ENCODE data around the gene FLOT2. TPM values are rescaled to one million over a fixed set of nuclear protein-coding genes. Genes with fewer than 3 reads are reported as not detected.

FLOT2 gene
- polyA plus RNA-seq, 1 of the 3 experiments (the other 2 are of a cell fraction) = 105 TPM

GRCh38 chr17:28926366-28926765, 28.8 kb upstream of the FLOT2 start:
- WGBS (ENCODE audit: low lambda C conversion rate) = 92% methylated on average over 2 of the region's 2 CpGs
- POLR2A ChIA-PET = no interaction called here
- Histone ChIP-seq H3K4me2 (no peak overlapping the region; the same call in 1 of the 2 replicates), H3K4me1 (ENCODE audit: control insufficient read depth in 1 of 2, insufficient read depth in 2 of 2, low read depth in 1 of 2, low read length in 1 of 2) (peaks cover 10 to 16% of the 10 kb centered on the region in 2 experiments; a peak in 2 of 4 replicates), H3K27ac (ENCODE audit: low read depth in 2 of 2, low read length in 1 of 2) (peak overlapping the region in 1 of 2 experiments; percentile 60; a peak in 2 of 4 replicates), H2AFZ (ENCODE audit: low read depth) (no peak overlapping the region), H4K20me1 (ENCODE audit: insufficient read depth) (peaks cover 50% of the 10 kb centered on the region), H3K4me3 (ENCODE audit: low read depth in 2 of 2, low read length in 1 of 2) (no peak overlapping the region; a peak in 1 of 4 replicates), H3K27me3 (ENCODE audit: insufficient read depth) (no peaks in the 10 kb centered on the region), H3F3A (replicated peaks; ENCODE audit: insufficient read depth) (peaks cover 16% of the 10 kb centered on the region), H3K9ac (no peak overlapping the region), H3K79me2 (ENCODE audit: insufficient read depth) (peaks cover 100% of the 10 kb centered on the region), H3K36me3 (replicated peaks in 1 of 2; ENCODE audit: control insufficient read depth in 1 of 2, insufficient read depth in 2 of 2, low read length in 1 of 2) (peaks cover 31 to 40% of the 10 kb centered on the region in 2 experiments), H3K9me2 (no peaks in the 10 kb centered on the region), H3K9me3 (no peaks in the 10 kb centered on the region)
- DNase-seq = no peak
- TF ChIP-seq, protein P1, sequence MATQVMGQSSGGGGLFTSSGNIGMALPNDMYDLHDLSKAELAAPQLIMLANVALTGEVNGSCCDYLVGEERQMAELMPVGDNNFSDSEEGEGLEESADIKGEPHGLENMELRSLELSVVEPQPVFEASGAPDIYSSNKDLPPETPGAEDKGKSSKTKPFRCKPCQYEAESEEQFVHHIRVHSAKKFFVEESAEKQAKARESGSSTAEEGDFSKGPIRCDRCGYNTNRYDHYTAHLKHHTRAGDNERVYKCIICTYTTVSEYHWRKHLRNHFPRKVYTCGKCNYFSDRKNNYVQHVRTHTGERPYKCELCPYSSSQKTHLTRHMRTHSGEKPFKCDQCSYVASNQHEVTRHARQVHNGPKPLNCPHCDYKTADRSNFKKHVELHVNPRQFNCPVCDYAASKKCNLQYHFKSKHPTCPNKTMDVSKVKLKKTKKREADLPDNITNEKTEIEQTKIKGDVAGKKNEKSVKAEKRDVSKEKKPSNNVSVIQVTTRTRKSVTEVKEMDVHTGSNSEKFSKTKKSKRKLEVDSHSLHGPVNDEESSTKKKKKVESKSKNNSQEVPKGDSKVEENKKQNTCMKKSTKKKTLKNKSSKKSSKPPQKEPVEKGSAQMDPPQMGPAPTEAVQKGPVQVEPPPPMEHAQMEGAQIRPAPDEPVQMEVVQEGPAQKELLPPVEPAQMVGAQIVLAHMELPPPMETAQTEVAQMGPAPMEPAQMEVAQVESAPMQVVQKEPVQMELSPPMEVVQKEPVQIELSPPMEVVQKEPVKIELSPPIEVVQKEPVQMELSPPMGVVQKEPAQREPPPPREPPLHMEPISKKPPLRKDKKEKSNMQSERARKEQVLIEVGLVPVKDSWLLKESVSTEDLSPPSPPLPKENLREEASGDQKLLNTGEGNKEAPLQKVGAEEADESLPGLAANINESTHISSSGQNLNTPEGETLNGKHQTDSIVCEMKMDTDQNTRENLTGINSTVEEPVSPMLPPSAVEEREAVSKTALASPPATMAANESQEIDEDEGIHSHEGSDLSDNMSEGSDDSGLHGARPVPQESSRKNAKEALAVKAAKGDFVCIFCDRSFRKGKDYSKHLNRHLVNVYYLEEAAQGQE (IDR thresholded peaks at IDR 0.05; ENCODE audit: low read depth, low read length) = no peak
- TF ChIP-seq TCF12 (IDR thresholded peaks at IDR 0.05) (no peak), MEF2A (IDR thresholded peaks at IDR 0.05; ENCODE audit: borderline replicate concordance, low read depth) (no peak), IRF3 (IDR thresholded peaks at IDR 0.05; ENCODE audit: low read depth, low read length) (no peak), FOXM1 (IDR thresholded peaks at IDR 0.05; ENCODE audit: low read depth) (no peak), GATA2 (CRISPR knock-in tag; IDR thresholded peaks at IDR 0.05) (no peak)
- TF ChIP-seq, protein P2, sequence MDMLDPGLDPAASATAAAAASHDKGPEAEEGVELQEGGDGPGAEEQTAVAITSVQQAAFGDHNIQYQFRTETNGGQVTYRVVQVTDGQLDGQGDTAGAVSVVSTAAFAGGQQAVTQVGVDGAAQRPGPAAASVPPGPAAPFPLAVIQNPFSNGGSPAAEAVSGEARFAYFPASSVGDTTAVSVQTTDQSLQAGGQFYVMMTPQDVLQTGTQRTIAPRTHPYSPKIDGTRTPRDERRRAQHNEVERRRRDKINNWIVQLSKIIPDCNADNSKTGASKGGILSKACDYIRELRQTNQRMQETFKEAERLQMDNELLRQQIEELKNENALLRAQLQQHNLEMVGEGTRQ (IDR thresholded peaks at IDR 0.05; ENCODE audit: borderline replicate concordance, low read depth, low read length) = no peak
- TF ChIP-seq, protein P3, sequence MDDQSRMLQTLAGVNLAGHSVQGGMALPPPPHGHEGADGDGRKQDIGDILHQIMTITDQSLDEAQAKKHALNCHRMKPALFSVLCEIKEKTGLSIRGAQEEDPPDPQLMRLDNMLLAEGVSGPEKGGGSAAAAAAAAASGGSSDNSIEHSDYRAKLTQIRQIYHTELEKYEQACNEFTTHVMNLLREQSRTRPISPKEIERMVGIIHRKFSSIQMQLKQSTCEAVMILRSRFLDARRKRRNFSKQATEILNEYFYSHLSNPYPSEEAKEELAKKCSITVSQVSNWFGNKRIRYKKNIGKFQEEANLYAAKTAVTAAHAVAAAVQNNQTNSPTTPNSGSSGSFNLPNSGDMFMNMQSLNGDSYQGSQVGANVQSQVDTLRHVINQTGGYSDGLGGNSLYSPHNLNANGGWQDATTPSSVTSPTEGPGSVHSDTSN (IDR thresholded peaks at IDR 0.05) = no peak
- TF ChIP-seq, protein P4, sequence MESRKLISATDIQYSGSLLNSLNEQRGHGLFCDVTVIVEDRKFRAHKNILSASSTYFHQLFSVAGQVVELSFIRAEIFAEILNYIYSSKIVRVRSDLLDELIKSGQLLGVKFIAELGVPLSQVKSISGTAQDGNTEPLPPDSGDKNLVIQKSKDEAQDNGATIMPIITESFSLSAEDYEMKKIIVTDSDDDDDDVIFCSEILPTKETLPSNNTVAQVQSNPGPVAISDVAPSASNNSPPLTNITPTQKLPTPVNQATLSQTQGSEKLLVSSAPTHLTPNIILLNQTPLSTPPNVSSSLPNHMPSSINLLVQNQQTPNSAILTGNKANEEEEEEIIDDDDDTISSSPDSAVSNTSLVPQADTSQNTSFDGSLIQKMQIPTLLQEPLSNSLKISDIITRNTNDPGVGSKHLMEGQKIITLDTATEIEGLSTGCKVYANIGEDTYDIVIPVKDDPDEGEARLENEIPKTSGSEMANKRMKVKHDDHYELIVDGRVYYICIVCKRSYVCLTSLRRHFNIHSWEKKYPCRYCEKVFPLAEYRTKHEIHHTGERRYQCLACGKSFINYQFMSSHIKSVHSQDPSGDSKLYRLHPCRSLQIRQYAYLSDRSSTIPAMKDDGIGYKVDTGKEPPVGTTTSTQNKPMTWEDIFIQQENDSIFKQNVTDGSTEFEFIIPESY (IDR thresholded peaks at IDR 0.05; ENCODE audit: borderline replicate concordance, low read depth) = no peak
- CTCF ChIA-PET = interaction anchor here (1.4 to 6.3 kb wide), 5 partner anchors 9 to 200 kb away, joined by 4 to 44 read pairs (median 10); partner anchors contain the start of gene TLCD1
